ENCODE data around the gene DBN1.

- no peak for TF ChIP-seq REST (IDR thresholded peaks at IDR 0.05; ENCODE audit: unreplicated experiment)
- TF ChIP-seq CTCF (conservative IDR thresholded peaks at IDR 0.05; ENCODE audit: low read depth in 2 of 2): no peak
- TF ChIP-seq JUNB (IDR thresholded peaks at IDR 0.05; ENCODE audit: unreplicated experiment): no peak
Measured at GRCh38 chr5:177490311-177490991, 17.0 kb upstream of the DBN1 start.
